Stimulated activated CD8-positive, alpha-beta memory T cell treated with anti-CD3 and anti-CD28 coated beads, Interleukin-4, amount 100 ng/mL, for 4 hours (primary cell): ENCODE measurements around the gene CCDC150.
"Not testable (repeated sequence)": the region's sequence is repeated elsewhere in the genome, so short reads cannot be mapped to it uniquely, and the experiment has no call there.

Experiments
- DNase-seq, 2 donors: peaks; one replicate each; pipeline ENCODE4 v3.0.0-alpha.2; 2020; ENCODE audit warnings: low read depth in 2 of 2, low spot score in 1 of 2

Gene CCDC150

DNA sequence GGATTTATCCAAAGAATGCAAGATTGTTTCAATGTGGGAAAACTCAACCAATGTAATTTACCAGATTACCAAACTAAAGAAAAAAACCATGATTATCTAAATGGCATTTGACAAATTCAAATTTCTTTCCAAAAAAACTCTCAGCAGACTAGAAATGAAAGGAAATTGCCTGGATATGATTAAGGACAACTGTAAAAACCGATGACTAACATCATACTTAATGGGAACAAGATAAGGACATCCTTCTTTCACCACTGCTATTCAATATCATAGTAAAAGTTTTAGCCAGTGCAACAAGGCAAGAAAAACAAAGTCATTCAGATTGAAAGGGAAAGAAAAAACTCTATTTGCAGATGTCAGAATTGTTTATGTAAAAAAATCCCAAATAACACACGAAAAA lies 4.4 kb upstream of the CCDC150 start:
- no peak for DNase-seq

DNA sequence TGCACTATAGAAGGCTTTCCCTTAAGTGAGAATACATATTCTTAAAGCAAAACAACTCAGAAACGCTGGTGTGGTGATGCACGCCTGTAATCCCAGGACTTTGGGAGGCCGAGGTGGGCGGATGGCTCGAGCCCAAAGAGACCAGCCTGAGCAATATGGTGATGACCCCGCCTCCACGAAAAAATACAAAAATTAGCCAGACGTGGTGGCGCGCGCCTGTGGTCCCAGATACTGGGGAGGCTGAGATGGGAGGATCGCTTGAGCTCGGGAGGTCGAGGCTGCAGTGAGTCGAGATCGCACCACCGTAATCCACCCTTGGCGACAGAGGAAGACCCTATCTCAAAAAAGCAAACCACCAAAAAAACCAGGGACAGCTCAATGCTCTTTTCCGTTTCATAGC lies 750 bp upstream of the CCDC150 start:
- DNase-seq, result no peak

DNA sequence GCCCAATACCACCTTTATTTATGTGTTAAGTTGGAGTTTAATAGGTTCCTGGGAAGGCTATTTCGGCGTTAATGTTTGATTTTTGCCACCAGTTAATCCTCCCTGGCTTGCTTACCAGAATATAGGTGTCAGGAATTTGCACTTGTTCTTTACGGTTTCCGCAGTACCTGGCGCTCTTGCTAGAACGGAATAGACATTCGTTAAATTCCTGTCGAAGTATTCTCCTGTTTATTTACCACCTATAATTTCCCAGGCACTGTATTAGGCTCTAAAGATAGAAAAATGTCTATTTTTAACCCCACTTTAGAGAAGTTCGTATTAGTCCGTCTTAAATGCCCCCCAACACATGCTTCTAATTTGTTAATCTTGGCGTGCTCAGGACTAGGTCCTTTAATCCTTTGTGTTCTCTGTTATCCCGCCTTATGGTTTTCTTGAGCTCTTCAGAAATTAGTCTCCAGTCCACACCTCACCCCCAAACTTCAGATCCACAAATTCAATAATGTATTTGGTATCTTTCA lies 575 bp downstream of the CCDC150 start:
- no peak for DNase-seq

DNA sequence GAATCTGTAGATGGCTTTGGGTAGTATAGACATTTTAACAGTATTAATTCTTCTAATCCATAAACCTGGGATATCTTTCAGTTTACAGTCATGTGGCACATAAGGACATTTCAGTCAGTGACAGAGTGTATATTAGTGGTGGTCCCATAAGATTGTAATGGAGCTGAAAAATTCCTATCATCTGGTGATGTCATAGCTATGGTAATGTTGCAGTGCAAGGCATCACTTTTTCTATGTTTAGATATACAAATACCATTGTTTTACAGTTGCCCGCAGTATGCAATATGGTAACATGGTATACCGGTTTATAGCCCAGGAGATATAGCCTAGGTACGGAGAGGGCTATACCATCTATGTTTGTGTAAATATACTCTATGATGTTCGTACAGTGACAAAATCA lies 9.7 kb downstream of the CCDC150 start:
- DNase-seq, result no peak

DNA sequence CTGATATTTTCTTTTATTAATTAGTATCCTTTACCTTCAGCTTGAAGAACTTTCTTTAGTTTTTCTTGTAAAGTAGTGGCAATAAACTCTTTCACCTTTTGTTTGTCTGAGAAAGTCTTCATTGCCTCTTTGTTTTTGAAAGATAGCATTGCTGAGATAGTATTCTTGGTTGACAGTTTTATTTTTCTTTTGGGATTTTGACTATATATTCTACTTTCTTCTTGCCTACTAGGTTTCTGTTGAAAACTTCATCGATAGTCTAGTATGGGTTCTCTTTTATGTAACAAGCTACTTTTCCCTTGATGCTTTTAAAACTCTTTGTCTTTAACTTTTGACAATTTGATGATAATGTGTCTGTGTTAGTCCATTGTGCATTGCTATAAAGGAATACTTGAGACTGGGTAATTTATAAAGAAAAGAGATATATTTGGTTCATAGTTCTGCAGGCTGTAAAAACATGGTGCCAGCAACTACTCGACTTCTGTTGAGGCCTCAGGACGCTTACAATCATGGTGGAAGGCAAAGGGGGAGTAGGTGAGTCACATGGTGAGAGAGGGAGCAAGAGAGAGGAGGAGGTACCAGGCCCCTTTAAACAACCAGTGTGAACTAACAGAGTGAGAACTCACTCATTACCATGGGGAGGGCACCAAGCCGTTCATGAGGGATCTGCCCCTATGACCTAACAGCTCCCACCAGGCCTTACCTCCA lies 12.0 kb downstream of the CCDC150 start:
- no peak for DNase-seq

DNA sequence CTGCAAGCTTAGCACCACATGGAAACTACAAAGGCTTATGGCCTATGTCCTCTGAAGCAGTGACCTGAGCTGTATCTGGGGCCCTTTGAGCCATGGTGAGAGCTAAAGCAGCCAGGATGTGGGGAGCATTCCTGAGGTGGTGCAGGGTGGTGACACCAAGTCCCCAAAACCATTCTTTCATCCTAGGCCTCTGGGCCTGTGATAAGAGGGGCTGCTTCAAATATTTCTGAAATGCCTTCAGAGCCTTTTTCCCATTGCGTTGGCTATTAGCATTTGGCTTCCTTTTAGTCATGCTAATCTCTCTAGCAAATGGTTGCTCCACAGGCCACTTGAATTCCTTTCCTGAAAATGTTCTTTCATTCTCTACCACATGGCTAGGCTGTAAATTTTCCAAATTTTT lies 13.4 kb downstream of the CCDC150 start:
- DNase-seq, result no peak

DNA sequence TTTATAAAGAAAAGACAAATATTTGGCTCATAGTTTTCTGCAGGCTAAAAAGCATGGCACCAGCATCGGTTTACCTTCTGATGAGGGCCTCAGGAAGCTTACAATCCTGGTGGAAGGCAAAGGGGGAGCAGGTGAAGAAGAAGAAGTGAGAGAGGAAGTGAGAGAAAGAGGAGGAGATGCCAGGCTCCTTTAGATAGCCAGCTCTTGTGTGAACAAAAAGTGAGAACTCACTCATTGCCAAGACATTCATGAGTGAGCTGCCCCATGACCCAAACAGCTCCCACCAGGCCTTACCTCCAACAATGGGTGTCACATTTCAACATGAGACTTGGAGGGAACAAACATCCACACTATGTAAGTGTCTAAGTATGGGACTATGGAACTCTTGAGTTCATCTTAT lies 14.3 kb downstream of the CCDC150 start:
- no peak for DNase-seq

DNA sequence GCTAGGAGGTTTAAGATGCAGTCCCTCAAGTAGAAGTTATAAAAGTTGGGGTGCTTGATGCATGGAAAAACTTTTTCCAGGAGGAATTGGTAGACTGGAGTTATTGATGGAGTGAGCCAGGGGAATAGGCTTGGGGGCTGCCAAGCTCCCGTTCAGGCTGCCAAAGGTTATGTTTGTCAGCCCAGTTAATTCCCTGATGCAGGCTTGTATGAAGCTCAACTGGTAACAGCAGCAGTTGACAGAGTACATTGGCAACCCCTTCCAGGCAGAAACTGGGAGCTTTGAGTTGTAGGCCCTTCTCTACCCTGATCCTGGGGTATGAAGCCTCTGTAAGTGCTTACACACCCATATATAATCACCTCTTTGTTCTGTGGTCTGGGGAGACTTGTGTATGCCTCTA lies 16.2 kb downstream of the CCDC150 start:
- DNase-seq, result no peak

DNA sequence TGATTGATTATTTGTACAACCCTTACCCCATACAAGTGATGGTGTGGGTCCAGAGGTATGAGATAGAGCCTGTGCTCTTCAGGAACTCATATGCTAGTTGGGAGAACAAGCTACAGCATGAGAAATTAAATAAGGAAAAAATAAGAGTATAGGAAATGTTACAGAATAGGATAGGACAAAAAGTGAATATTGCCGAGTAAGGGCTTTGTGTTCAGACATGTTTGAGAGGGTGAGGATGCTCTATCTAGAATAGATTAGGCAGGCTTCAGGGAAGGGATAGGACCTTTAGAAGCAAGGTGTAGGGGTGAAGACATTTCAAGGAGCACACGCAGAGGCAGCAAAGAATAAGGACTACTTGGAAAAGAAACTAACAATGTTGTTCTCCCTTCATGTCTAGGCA lies 17.8 kb downstream of the CCDC150 start:
- no peak for DNase-seq

DNA sequence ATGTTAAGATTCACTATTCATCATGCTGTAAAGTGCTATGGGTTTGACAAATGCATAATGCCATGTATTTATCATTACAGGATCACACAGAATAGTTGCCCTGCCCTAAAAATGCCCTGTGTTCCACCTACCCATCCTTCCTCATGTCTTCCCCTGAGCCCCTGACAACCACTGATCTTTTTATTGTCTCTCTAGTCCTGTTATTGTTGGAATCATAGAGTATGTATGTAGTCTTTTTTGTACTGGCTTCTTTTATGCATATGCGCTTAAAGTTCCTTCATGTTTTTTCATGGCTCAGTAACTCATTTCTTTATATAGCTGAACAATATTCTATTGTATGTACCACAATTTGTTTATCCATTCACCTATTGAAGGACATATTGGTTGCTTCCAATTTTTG lies 20.3 kb downstream of the CCDC150 start:
- no peak for DNase-seq

DNA sequence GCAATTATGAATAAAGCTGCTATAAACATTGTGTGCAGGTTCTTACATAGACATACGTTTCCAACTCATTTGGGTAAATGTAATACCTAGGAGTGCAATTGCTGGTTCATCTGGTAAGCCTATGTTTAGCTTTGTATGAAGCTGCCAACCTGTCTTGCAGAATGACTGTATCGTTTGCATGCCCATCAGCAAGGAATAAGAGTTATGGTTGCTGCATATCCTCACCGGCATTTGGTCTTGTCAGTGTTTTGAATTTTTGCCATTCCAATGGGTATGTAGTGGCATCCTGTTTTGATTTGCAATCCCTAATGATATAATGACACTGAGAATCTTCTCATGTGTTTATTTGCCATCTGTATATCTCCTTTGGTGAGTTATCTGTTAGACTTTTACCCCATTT lies 20.7 kb downstream of the CCDC150 start:
- no peak for DNase-seq

DNA sequence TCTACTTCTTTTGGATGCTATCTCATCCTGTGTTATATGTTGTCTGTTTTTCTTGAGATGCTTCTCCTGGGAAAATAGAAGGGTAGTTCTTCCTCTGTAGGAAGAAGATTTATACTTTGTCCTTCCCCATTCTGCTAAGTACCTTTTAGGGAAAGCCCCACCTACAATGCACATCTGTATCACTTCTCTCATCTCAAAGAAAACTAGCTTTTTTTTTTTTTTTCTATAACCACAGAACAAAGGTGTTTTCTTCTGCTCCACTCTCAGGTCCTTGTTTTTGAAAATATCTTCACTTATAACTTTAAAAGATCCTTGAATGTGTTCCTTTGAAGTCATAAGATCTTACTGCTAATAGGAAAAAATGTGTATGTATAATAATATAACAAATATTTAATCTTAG lies 30.8 kb downstream of the CCDC150 start:
- no peak for DNase-seq

DNA sequence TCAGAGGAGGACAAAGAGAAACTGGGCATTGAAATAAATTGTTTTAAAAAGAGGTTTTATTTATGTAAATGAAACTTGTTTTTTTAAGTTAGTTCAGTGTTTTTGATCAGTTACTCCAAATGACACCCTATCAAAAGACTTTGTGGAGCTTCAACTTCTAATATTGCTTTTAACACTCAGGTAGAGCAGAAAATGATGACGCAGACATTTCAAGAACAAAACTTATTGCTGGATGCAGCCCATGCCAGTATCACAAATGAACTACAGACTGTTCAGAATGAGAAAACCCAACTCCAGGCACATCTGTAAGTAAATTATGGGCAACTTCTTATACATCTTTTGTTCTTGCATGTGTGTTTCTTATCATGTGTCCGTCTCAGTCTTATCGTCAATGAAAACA lies 36.4 kb downstream of the CCDC150 start:
- DNase-seq, result no peak

DNA sequence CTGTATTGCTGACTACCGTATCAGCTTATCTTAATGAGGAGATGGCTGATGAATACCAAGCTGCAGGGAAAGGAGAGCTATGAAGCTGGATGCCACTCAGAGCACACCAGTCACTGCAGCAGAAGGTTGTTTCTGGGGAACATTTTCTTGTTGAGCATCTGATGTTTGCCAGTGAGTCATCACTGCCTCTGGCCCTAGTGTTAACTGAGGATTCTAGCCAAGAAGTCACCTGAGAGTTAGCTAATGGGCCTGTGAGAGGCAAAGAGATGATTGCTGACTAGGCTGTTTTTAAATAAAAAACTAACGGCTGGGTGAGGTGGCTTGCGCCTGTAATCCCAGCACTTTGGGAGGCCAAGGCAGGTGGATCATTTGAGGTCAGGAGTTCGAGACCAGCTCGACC lies 37.9 kb downstream of the CCDC150 start:
- no peak for DNase-seq

DNA sequence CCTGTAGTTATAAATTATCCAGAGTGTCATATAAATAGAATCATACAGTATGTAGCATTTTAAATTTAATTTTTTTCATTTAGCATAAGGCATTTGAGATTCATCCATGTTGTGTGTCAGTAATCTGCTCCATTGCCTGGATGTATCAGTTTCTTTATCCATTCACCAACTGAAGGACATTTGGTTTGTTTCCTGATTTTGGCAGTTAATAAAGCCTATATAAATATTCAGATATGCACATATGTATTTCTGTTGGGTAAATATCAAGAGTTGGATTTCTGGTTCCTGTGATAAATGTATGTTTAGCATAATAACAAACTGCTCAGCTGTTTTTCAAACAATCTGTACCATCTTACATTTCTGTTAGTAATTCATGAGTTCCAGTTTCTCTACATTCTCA lies 39.9 kb downstream of the CCDC150 start:
- no peak for DNase-seq

DNA sequence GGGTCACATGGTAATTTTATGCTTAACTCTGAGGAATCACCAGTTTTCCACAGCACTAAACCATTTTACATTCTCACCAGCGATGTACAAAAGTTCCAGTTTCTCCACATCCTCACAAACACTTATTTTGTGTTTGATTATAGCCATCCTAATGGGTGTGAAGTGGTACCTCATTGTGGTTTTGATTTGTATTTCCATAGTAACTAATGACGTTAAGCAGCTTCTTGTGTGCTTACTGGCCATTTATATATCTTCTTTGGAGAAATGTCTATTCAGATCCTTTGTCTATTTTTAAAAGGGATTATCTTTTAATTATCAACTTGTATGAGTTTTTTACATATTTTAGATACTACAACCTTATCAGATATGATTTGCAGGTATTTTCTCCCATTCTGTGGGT lies 42.0 kb downstream of the CCDC150 start:
- no peak for DNase-seq

DNA sequence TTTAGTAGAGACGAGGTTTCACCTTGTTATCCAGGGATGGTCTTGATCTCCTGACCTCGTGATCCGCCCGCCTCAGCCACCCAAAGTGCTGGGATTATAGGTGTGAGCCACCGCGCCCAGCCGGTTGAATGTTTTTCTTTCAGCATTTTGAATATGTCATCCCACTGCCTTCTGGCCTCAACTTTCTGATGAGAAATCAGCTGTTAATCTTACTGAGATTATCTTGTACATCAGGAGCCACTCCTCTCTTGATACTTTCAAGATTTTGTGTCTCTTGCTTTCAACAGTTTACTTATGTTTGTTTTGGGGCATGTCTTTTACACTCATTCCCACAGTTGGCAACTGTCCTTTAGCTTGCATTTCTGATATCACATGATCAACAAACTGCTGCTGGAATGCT lies 46.3 kb downstream of the CCDC150 start:
- DNase-seq, result no peak

DNA sequence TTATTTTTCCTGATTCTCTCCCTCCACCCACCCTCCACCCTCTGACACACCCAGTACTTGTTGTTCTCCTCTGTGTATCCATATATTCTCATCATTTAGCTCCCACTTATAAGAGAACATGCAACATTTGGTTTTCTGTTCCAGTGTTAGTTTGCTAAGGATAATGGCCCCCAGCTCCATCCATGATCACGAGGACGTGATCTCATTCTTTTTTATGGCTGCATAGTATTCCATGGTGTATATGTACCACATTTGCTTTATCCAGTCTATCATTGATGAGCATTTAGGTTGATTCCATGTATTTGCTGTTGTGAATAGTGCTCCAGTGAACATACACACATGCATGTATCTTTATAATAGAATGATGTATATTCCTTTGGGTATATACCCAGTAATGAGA lies 47.2 kb downstream of the CCDC150 start:
- DNase-seq, result not testable (repeated sequence)

DNA sequence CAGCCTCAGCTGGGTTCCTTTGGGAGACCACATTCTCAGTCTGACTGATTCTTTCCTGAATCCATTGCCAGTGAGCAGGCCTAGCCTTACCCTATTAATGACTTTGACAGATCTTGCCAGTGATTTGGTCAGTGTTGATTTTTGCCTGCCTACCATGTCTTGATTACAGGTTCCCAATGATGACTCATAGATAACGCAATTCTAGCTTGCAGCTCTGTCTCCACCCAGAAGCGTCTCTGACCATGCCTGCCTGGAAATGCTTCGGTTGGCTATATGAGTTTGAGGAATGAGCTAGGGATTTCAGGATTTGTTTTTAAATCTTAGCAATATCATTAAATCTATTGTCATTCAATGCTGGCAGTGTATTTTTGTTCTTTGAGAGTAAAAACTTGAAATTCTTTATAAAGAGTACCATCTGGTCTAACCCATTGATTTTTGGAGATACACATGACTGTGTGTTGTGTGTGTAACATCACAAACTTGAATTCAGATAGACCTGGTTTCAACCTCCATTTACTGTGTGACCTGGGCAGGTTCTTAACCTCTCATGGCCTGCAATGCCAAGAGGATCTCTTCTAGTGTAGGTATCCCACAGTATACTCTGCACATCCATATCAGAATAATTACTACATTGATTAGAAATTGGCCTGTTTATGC lies 57.0 kb downstream of the CCDC150 start:
- no peak for DNase-seq

DNA sequence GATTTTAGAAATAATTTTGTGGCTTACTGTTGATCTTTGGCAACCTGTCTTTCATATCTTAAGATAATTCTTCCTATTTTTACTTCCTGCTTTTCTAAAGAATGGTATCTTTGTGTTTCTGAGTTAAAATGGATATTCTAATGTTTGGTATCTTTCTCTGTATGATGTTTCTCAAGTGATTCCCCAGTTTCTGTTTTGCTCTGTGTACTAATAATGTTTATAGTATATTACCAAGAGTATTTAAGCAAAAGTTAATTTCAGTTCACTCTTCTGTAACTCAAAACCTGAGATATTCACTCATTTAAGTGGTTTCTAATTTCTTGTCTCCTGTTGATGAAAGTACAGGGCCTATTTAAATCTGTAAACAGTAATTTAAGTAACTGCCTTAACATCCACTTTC lies 58.3 kb downstream of the CCDC150 start:
- no peak for DNase-seq

DNA sequence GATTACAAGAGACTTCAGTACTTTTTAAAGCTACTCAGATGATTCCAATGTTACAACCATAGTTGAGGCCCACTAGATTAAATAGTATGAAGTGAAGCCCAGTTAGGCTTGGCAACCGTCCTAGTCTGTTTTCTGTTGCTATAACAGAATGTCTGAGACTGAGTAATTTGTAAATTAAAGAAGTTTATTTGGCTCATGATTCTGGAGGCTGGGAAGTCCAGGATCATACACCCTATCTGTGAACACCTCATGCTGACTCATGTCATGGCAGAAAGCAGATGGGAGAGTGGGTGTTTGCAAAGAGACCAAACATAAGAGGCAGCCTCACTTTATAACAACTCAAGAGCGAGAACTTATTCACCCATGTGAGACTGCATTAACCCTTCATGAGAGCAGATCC lies 63.1 kb downstream of the CCDC150 start:
- DNase-seq, result no peak

DNA sequence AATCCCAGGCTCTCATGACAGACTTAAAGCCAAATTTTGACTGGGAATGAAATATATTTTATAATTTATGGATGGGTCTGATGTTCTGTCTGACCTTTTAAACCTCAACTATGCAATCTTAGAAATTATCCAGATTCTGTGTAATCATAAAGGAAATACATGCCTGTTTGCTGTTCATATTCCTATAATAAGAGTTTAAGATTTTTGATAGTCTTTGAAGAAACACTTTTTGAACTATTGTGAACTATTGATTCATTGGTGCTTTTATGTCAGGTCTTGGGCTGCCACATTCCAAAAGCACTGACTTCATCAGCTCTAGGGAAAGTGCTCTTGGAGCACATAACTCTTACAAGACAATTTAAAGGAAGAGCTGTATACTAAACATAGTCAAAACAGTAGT lies 64.2 kb downstream of the CCDC150 start:
- no peak for DNase-seq

DNA sequence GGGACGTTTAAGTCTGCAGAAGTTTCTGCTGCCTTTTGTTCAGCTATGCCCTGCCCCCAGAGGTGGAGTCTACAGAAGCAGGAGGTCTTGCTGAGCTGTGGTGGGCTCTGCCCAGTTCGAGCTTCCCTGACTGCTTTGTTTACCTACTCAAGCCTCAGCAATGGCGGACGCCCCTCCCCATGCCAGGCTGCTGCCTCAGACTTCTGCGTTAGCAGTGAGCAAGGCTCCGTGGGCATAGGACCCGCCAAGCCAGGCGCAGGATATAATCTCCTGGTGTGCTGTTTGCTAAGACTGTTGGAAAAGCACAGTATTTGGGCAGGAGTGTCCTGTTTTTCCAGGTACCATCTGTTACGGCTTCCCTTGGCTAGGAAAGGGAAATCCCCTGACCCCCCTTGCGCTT lies 70.5 kb downstream of the CCDC150 start:
- not testable (repeated sequence) for DNase-seq
